Activated CD8-positive, alpha-beta memory T cell treated with anti-CD3 and anti-CD28 coated beads for 1 hour (primary cell): ENCODE measurements around the gene SMAD2.

Experiments
- DNase-seq, 2 donors: peaks; one replicate each; pipeline ENCODE4 v3.0.0-alpha.2; 2020; ENCODE audit warnings: low read depth in 1 of 2; ENCODE audit errors: extremely low read depth in 1 of 2

SMAD2 gene

DNA sequence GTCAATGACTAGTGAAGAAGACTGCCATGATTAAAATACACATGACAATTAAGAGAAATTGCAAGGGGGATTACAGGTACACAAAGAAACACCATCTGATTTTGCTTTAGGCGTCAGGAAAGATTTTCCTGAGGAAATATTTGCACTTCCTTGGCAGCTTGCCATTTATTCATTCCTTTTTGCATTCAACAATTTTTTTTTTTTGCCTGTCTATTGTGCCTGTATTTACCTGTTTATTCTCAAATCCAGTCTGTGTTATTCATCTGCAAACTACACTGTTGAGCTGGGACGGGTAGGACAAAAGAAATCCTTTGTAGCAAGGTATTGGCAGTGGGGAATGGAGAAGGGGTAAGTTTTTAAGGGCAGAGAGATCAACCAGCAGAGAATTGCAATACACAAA lies 31.8 kb downstream of the SMAD2 start:
- DNase-seq: no peak

DNA sequence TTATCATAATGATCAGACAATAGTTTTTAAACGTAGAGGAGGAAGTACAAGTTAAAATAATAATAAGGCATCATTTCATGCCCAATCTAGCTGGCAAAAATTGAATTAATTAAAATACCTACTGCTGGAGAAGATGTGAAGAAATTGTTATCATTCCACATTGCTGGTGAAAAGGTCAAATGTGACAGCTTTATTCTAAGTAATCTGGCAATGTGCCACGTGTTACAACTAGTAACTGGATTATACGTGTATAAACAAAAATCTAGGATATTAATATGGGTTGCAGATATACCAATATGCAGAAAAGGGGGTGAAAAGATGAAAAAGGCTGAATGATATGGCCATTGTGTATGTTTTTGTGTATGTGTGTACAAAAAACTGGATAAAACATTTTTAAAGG lies 32.4 kb downstream of the SMAD2 start:
- no peak for DNase-seq

DNA sequence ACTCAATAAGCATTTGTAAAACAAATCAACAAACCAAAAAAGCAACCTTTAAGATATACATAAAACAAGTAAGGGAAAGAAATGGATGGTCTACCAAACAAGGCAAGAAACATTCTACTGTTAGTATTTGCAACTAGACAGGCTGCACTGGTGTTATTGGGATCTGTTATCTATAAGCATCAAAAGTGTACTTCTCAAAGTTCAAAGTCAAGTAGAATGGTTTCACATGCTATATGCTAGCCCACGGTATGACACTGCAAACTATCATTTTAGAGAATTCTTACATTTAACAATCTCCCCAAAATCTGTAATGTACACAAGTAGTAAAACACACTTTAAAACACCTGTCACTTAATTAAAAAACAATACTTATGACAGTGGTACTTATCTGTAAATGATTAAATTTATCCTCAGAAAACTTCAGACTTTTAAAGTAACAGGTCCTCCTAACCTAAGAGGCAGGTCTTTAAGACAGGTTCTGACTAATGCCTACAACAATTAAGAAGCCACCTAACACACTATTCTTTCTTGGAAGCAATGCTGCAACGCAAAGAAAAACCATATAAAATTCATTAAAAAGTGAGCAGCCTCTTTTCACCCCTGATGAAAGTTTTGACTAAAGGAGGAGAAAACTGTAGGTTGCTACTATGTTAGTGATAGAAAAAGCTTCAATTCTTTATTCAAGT lies 34.8 kb downstream of the SMAD2 start:
- DNase-seq: no peak

DNA sequence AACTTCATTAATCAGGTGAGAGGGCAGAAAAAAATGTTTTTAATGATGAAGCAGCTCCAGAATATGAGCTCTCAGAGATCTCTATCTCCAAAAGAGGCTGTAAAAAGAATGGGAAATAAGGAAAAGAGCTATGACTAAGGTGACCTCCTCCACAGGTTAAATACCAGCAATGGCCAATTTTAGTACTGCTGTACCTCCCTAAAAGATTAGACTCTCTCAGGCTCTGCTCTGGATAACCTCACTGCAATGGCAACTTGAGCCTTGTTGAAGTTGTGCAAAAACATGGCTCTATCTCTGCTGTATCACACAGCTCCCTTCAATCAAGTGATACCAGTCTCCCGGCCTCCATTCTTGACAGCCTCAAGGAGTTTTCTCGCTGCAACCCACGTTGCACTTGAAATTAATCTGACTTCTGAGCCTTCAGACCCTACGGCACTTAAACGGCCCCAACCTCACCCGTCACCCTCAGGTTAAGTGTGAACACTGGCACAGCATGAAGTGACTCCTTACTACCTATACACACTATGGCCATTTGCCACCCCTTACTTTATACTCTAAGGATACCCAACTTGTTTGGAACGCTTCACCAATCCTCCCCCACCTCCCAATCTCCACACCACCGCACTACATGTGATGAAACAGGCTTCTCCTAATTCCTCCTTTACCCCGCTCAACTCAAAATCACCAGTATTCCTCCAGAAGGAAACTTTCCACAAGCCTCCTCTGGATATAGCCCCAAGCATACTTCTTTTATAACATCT lies 36.3 kb downstream of the SMAD2 start:
- no peak for DNase-seq

DNA sequence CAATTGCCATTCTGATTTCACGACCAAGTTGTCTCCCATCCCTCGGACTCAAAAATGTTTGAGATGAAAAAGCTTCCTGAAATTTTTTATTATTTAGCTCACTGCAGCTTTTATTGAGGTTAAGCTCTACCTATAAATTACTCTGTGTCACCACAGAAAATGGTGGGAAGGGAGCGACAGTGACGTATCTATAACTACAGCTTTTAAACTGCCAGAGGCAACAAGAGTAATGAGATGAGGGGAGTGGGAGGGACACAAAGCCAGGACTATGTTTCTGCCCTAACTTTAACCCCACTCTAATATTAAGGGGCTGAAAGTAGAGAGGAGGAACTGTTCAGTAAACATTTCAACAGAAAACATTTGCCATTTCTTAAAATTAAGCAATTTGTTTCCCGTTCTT lies 37.4 kb downstream of the SMAD2 start:
- no peak for DNase-seq

DNA sequence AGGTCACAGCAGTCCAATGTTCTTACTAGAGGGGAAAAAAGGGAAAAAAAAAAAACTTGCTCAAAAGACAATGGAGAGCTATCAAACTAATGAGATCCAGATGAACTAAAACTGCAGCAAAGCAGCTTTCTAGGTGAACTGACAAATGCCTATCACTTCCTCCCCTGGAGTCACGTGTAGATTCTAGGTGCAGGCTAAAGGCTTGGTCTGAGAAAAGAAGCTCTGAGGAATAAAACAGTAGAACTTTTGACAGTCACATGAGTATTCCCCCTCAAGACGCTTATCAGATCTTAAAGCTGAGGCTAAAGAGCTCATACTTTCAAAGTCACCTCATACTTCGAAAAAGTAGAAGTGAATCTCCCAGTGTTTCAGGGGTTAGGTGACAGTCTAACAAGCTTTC lies 42.3 kb downstream of the SMAD2 start:
- no peak for DNase-seq

DNA sequence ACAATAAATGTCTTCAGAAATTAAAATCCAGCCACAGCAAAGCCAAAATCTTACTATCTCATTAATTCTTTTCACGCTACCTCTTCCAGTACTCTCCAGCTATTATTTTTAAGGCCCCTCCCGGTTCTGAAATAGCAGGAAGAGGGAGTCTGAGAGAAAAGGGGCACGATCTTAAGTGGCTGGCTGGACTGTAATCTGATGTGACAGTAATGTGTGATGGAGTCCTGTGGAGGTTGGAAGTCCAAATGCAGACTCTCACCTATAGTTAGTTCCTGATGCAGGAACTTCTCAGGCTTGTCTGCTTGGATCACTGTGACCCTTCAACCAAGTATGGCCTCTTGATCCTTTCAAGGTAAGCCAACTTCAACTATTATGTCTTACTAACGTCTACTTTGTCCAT lies 43.2 kb downstream of the SMAD2 start:
- DNase-seq: no peak

DNA sequence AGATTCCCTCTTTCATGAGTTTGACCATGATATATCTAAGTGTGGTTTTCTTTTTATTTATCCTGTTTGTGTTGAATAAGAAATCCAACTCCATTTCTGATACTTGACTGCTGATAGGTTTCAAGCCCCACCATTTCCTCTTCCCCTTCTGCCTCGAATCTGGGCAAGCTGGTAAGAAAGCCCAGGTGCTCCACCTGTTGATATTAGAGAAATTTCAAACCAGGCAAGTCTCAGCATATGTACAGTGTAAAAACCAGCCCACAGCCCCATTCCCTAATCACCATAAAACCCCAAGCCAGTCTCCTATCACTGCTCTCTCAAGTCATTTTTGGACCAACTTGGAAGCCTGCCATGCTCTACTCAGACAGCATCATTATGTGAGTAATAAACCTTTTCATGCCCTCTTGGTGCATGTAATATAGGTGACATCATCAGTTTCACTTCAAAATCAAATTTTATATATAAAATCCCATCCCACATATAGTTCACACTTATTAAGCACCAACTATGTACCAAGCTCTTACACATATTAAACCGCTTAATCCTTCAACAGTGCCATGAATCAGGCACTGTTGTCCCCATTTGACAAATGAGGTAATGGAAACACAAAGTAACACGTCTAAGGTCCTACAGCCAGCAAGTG lies 46.6 kb downstream of the SMAD2 start:
- no peak for DNase-seq

DNA sequence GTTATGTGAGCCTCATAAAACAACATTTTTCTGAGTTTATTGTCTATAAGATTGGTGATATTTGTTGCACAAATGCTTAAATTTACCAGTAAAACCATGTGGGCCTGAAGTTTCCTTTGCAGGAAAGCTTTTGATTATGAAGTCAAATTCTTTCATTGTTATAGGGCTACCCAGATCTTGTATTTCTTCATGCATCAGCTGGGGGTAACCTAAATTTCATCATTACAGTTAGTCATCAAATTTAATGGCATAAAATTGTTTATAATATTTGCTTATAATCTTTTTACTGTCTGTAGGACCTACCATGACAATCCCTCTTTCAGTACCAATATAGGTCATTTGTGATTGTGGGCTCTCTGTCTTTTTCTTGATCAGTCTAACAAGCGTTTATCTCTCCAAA lies 47.8 kb downstream of the SMAD2 start:
- DNase-seq: no peak

DNA sequence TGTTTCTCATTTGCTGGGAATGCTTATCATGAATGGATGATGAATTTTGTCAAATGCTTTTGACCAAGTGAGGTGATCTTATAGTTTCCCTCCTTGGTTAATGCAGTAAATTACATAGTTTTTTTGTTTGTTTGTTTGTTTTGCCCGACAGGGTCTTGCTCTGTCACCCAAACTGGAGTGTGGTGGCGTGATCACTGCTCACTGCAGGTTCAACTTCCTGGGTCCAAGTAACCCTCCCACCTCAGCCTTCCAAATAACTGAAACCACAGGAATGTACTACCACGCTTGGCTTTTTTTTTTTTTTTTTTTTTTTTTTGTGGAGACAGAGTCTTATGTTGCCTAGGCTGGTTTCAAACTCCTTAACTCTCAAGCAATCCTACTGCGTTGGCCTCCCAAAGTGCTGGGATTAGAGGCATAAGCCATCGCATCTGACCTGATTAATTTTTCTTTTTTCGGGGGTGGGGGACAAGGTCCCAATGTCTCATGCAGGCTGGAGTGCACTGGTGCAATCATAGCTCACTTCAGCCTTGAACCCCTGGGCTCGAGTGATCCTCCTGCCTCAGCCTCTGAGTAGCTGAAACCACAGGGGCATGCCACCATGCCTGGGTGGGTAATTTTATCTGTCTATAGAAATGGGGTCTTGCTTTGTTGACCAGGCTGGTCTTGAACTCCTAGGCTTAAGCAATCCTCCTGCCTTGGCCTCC lies 48.6 kb downstream of the SMAD2 start:
- no peak for DNase-seq

DNA sequence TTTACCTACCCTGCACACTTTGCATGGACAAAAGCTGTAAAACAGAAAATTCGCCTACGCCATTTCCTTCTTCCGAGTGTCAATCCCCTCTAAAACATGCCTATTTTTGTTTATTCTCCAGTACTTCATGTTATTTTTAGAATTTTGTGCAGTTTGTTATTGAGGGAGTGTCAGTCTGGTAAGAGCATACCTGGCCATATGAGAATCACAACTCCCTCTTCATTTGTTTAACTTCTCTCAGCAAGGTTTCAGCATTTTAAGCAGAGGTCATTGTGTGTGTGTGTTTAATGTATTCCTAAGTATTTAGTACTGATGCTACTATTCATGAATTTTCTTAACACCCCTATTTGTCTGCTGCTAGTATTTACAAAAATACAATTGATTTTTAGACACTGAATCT lies 49.4 kb downstream of the SMAD2 start:
- no peak for DNase-seq

DNA sequence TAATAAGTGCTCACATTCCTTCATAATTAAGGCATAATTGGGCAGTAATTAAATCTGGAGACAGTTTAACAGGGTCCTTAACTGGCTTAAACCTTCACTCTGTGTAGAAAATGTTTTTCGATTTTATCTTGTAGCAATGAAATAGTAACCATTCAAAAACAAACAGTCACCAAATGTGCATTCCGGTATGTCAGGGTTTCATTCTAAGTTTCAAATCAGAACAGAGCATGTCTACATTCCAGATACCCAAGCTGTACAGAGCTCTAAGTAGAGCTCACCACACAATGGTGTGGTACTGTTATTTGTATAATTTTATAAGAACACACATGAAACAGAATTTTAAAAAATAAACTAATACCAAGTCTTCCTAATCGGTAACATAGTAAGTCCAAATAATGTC lies 52.6 kb downstream of the SMAD2 start:
- no peak for DNase-seq

DNA sequence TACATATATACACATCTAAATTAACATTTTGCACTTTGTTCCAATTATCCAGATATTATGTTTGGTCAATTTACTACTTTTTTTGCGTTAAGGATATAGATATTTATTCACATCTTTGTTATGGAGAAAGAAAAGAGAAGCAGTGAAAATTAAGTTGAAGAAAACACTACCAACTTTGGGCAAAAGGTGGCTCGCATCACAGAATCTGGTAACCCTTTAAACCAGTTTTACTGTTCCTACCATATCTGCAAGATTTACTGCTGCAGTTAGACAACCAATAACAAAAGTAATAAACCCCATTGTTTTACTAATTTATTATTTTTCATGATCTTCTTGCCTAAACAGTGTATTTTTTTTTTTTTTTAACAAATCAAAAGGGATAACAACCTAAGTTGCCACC lies 53.6 kb downstream of the SMAD2 start:
- DNase-seq: no peak

DNA sequence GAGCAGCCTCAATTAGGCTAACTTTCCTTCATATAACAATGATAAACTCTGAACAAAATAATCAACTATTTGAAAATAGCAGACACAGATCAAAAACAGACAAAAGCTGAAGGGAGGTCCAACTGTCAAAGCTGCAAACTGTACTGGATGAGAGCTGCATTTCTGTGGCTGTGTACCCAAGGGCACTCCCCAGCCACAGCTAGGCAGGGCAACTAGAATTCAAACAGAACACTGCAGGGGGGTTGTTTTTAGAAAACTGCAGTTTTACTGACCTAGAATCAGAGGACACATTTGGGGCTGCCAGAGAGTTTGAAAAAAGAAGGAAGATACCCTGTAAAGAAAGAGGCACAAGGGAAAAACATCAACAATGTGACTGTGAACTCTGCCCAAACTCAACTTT lies 56.8 kb downstream of the SMAD2 start:
- DNase-seq: no peak

DNA sequence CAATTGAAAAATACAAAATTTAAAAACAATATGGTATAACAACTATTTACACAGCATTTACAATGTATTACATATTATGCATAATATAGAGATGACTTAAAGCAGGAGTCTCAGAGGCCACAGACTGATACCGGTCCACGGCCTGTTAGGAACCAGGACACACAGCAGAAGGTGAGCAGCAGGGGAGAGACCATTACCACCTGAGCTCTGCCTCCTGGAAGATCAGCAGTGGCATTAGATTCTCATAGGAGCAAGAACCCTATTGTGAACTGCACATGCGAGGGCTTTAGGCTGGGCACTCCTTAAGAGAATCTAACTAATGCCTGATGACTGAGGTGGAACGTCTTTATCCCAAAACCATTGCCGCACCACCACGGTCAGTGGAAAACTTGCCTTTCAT lies 58.0 kb downstream of the SMAD2 start:
- no peak for DNase-seq

DNA sequence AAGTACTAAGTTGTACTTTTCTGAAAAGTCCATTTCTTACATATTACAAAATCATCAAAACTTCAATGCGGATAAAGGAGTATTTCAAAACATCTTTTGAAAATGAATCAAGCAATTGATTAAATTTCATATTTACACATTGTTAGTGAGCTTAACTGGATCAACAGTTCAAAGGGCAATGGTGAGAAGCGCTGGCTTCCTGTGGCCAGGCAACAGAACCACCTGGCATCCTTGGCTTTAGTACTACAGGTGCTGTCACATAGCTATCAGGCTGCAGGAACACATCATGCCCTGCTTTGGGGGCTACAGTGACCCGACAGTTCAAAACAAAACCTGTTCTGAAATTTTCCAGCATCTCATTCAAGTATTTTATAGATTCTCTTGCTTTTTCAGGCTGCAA lies 59.2 kb downstream of the SMAD2 start:
- no peak for DNase-seq

DNA sequence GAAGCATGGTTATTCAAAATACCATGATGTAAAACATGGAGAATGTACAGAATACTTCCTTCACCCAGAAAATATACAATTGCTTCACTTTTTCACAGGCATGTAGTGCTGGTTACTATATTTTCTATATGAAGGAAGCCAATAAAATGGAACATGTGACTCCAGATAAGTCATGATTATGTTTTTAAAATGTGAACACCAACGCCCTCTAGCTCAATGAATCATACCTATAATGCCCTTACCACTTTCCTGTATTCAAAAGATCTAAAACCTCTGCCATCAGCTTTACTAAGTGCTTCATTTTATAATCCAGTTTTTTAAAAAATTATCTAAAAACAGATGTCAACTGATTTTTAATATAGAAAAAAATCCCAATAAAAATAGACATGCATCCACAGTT lies 59.9 kb downstream of the SMAD2 start:
- no peak for DNase-seq

DNA sequence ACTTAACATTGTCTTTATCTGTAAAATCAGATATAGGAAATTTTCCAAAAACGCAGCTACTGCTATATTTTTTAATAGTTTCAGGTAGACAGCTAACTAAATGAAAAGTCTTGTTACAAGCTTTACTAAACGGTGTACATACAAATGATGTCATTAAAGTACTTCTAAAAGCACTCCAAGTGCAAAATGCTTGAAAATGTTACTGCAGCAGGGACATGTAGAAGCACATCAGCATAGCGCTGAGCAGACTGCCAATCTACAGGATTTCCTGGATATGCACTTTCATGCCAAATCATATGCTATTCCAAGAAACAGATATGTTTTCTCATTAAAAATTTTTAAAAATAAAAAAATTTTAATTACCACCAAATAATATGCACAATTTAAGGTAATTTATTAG lies 61.7 kb downstream of the SMAD2 start:
- no peak for DNase-seq

DNA sequence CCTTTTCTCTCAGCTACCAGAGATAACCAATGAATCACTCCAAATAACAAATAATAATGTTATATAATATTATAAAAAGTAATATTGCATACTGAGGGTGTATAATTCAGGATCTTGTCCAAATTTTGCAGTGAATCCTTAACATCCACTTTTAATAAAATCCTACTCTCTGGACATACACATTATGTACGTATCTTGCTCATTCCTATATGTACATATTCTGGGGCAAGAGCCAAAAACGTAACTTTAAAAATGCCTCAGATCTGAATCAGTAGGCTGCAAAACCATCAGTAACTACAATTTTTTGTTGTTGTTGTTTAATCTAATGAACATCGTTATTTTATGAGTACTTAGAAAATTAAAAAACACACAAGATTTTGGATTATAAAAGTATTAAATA lies 65.3 kb downstream of the SMAD2 start:
- no peak for DNase-seq

DNA sequence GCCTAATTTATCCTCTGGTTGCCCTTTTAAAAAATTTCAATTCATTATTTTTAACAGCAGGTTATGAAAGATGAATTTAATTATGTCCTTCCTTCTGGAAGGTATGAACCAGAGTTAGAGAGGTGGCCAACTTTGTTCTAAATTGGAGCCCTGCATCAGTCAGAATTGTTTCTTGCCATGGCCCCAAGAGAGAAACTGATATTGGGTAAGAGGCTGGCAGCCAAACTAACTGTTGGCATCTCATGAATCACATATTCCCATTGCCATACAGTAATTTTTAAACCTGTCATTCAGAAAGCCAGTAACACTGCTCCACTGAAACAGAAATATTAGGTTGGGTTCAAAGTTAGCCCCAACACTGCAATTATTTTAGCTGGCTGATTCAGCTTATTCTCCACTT lies 67.4 kb downstream of the SMAD2 start:
- DNase-seq: no peak

DNA sequence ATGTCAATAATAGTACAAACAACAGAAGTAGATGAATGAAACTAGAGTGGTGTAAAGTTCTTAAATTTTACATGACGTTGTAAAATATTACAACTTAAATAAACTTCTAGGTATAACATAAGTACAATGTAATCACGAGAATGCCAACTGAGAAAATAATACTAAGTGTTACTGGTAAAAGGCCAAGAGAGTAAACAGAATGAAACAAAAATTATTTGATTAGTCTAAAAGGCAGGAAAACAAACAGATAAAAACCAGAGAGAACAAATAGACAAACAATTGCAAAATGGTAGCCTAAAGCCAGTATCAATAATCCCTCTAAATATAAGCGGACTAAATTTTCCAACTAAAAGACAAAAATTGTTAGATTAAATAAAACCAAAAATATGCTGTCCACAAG lies 71.9 kb downstream of the SMAD2 start:
- DNase-seq: no peak

DNA sequence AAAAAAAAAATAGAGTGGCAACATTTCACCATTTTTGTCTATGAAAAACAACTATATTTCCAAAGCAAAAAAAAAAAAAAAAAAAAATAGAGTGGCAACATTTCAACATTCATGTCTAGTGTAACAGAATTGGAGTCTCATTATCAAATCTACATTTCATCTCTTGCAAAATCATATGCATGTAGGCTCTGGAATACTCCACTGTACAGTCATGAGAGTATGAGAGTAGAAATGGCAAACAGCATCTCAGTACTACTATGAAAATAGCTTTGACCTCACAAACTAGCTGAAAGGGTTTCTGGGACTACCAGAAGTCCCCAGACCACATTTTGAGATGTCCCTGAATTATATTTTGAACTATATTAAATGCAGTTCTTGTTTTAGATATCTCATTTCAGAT lies 82.8 kb downstream of the SMAD2 start:
- DNase-seq: no peak
